WERI-Rb-1 (cell line): ENCODE measurements around the gene PPP1CC.

ENCODE experiments used
- DNase-seq: peaks from one replicate; pipeline ENCODE4 v3.0.0-alpha.2; 2020
- H3K27ac ChIP-seq: fragments of 250-450 bp; sonication (Bioruptor Pico); 2 replicates; pipeline ENCODE4 v1.5.1; 2020; ENCODE audit warnings: mild to moderate bottlenecking, moderate library complexity
- H3K27me3 ChIP-seq: fragments of 250-450 bp; sonication (Bioruptor Pico); 2 replicates; pipeline ENCODE4 v1.5.1; 2021; ENCODE audit warnings: mild to moderate bottlenecking, low read depth, moderate library complexity; ENCODE audit not compliant: insufficient read depth, severe bottlenecking
- H3K36me3 ChIP-seq: fragments of 250-450 bp; sonication (Bioruptor Pico); 2 replicates; pipeline ENCODE4 v1.5.1; 2020; ENCODE audit warnings: mild to moderate bottlenecking, moderate library complexity
- H3K4me3 ChIP-seq: 2 replicates; pipeline ENCODE4 v1.5.1; 2011; ENCODE audit warnings: low read depth, mild to moderate bottlenecking, control low read depth, low read length
- H3K9me3 ChIP-seq: fragments of 250-450 bp; sonication (Bioruptor Pico); 2 replicates; pipeline ENCODE4 v1.5.1; 2021; ENCODE audit warnings: mild to moderate bottlenecking, moderate library complexity; ENCODE audit not compliant: severe bottlenecking
- CTCF ChIP-seq: IDR thresholded peaks from 2 replicates; pipeline ENCODE4 v1.5.1; 2011; ENCODE audit warnings: low read depth, mild to moderate bottlenecking, control low read depth, inconsistent platforms, low read length

The PPP1CC gene

GRCh38 chr12:110742718-110743570, at the start of gene PPP1CC:
TSS of gene PPP1CC (minus strand) at chr12:110742891. CDS start at chr12:110742707, 184 bp downstream.
- Histone ChIP-seq H3K4me3 (peak within 1 kb of the TSS; percentile 87), H3K36me3 (peaks cover 30% of the 10 kb centered on the region), H3K27ac (peak within 1 kb of the TSS; percentile 95), H3K27me3 (no peaks in the 10 kb centered on the region), H3K9me3 (no peaks in the 10 kb centered on the region)
- DNase-seq: peak; percentile 93
- no peak for TF ChIP-seq CTCF

GRCh38 chr12:110791589-110791988, 48.9 kb upstream of the PPP1CC start:
- DNase-seq: no peak
- no peaks in the 10 kb centered on the region for H3K36me3 ChIP-seq
- no peaks in the 10 kb centered on the region for H3K27me3 ChIP-seq
- H3K9me3 ChIP-seq: no peaks in the 10 kb centered on the region
- no peak for TF ChIP-seq CTCF
- no peak overlapping the region for H3K4me3 ChIP-seq
- no peak overlapping the region for H3K27ac ChIP-seq

GRCh38 chr12:110790301-110790700, 47.6 kb upstream of the PPP1CC start:
- H3K9me3 ChIP-seq: no peaks in the 10 kb centered on the region
- no peak for DNase-seq
- H3K4me3 ChIP-seq: no peak overlapping the region
- H3K36me3 ChIP-seq: no peaks in the 10 kb centered on the region
- H3K27ac ChIP-seq: no peak overlapping the region
- TF ChIP-seq CTCF: no peak
- H3K27me3 ChIP-seq: no peaks in the 10 kb centered on the region

- Histone ChIP-seq H3K27ac (no peak overlapping the region), H3K9me3 (no peaks in the 10 kb centered on the region), H3K27me3 (no peaks in the 10 kb centered on the region), H3K4me3 (no peak overlapping the region), H3K36me3 (no peaks in the 10 kb centered on the region)
- no peak for DNase-seq
- no peak for TF ChIP-seq CTCF
Observed at GRCh38 chr12:110786012-110786411, 43.3 kb upstream of the PPP1CC start.

GRCh38 chr12:110785240-110785639, 42.5 kb upstream of the PPP1CC start:
- H3K4me3 ChIP-seq: no peak overlapping the region
- no peaks in the 10 kb centered on the region for H3K36me3 ChIP-seq
- no peak for TF ChIP-seq CTCF
- no peaks in the 10 kb centered on the region for H3K9me3 ChIP-seq
- no peak overlapping the region for H3K27ac ChIP-seq
- no peaks in the 10 kb centered on the region for H3K27me3 ChIP-seq
- peak; percentile 15 for DNase-seq

GRCh38 chr12:110782922-110783321, 40.2 kb upstream of the PPP1CC start:
- no peak for TF ChIP-seq CTCF
- DNase-seq: no peak
- Histone ChIP-seq H3K9me3 (no peaks in the 10 kb centered on the region), H3K27me3 (no peaks in the 10 kb centered on the region), H3K27ac (no peak overlapping the region), H3K36me3 (no peaks in the 10 kb centered on the region), H3K4me3 (no peak overlapping the region)
